PFSK-1 (cell line): ENCODE data around the gene KCNJ9.

Experiments used
- FOXP2 ChIP-seq: optimal IDR thresholded peaks from 2 replicates; pipeline ENCODE3; 2011; ENCODE audit warnings: borderline replicate concordance, control low read depth, inconsistent platforms; ENCODE audit not compliant: insufficient read depth; ENCODE audit errors: extremely low read length, extremely low read depth
- POLR2AphosphoS5 ChIP-seq: IDR thresholded peaks from 2 replicates; pipeline ENCODE4 v1.6.1; 2012; ENCODE audit warnings: low read depth, mild to moderate bottlenecking, control low read depth, low read length, moderate library complexity
- SIN3A ChIP-seq: IDR thresholded peaks from 2 replicates; pipeline ENCODE4 v1.6.1; 2012; ENCODE audit warnings: mild to moderate bottlenecking, low read length, moderate library complexity, borderline replicate concordance; ENCODE audit not compliant: insufficient read depth
- TAF1 ChIP-seq: IDR thresholded peaks from 2 replicates; pipeline ENCODE4 v1.6.1; 2012; ENCODE audit warnings: low read length, control low read depth, borderline replicate concordance; ENCODE audit not compliant: insufficient read depth
- TF ChIP-seq, protein P1 (sequence below), 2 experiments: IDR thresholded peaks; 2 replicates each; pipeline versions ENCODE4 v1.6.1 to v1.8.0; 2011 to 2012; ENCODE audit warnings: low read depth in 2 of 2, low read length in 2 of 2, control low read depth in 1 of 2, inconsistent platforms in 1 of 2, mild to moderate bottlenecking in 1 of 2, moderate library complexity in 1 of 2; ENCODE audit not compliant: insufficient read depth in 1 of 2

DNA sequence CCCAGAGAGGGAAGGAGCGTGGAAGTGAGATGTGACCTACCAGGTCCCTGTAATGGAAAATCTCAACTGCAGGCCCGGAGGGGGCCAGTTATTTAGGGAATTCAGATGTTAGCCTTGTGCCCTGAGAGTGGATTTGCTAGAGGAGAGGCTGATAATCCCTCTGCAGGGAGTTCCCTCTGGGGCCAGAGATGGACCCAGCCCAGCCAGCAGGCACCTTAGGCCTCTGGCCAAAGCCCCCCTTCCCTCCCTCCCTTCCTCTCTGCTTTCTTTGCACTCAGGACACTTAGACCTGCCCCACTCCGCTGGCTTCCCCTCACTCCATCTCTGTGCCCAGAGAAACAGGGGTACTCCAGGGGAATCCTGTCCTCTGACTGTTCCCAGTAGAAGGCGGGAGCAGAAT is 32.7 kb downstream of the KCNJ9 start:
- TF ChIP-seq POLR2AphosphoS5, result no peak
- TF ChIP-seq TAF1, result no peak
- TF ChIP-seq, protein P1, sequence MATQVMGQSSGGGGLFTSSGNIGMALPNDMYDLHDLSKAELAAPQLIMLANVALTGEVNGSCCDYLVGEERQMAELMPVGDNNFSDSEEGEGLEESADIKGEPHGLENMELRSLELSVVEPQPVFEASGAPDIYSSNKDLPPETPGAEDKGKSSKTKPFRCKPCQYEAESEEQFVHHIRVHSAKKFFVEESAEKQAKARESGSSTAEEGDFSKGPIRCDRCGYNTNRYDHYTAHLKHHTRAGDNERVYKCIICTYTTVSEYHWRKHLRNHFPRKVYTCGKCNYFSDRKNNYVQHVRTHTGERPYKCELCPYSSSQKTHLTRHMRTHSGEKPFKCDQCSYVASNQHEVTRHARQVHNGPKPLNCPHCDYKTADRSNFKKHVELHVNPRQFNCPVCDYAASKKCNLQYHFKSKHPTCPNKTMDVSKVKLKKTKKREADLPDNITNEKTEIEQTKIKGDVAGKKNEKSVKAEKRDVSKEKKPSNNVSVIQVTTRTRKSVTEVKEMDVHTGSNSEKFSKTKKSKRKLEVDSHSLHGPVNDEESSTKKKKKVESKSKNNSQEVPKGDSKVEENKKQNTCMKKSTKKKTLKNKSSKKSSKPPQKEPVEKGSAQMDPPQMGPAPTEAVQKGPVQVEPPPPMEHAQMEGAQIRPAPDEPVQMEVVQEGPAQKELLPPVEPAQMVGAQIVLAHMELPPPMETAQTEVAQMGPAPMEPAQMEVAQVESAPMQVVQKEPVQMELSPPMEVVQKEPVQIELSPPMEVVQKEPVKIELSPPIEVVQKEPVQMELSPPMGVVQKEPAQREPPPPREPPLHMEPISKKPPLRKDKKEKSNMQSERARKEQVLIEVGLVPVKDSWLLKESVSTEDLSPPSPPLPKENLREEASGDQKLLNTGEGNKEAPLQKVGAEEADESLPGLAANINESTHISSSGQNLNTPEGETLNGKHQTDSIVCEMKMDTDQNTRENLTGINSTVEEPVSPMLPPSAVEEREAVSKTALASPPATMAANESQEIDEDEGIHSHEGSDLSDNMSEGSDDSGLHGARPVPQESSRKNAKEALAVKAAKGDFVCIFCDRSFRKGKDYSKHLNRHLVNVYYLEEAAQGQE (IDR thresholded peaks at IDR 0.05; ENCODE audit: insufficient read depth in 1 of 2, low read depth in 2 of 2, low read length in 2 of 2), result no peak
- no peak for TF ChIP-seq SIN3A
- TF ChIP-seq FOXP2, result no peak
